GM21529 (cell line): Measurements from ENCODE around the gene FAM161A.
"Not testable (repeated sequence)": the region's sequence is repeated elsewhere in the genome, so short reads cannot be mapped to it uniquely, and the experiment has no call there.

Source experiments
- ATAC-seq: cut with Tn5 transposase; IDR thresholded peaks from one replicate; pipeline ENCODE4 v1.9.1; 2021; ENCODE audit not compliant: unreplicated experiment

Gene FAM161A, protein sequence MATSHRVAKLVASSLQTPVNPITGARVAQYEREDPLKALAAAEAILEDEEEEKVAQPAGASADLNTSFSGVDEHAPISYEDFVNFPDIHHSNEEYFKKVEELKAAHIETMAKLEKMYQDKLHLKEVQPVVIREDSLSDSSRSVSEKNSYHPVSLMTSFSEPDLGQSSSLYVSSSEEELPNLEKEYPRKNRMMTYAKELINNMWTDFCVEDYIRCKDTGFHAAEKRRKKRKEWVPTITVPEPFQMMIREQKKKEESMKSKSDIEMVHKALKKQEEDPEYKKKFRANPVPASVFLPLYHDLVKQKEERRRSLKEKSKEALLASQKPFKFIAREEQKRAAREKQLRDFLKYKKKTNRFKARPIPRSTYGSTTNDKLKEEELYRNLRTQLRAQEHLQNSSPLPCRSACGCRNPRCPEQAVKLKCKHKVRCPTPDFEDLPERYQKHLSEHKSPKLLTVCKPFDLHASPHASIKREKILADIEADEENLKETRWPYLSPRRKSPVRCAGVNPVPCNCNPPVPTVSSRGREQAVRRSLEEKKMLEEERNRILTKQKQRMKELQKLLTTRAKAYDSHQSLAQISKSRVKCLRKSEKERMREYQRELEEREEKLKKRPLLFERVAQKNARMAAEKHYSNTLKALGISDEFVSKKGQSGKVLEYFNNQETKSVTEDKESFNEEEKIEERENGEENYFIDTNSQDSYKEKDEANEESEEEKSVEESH

DNA sequence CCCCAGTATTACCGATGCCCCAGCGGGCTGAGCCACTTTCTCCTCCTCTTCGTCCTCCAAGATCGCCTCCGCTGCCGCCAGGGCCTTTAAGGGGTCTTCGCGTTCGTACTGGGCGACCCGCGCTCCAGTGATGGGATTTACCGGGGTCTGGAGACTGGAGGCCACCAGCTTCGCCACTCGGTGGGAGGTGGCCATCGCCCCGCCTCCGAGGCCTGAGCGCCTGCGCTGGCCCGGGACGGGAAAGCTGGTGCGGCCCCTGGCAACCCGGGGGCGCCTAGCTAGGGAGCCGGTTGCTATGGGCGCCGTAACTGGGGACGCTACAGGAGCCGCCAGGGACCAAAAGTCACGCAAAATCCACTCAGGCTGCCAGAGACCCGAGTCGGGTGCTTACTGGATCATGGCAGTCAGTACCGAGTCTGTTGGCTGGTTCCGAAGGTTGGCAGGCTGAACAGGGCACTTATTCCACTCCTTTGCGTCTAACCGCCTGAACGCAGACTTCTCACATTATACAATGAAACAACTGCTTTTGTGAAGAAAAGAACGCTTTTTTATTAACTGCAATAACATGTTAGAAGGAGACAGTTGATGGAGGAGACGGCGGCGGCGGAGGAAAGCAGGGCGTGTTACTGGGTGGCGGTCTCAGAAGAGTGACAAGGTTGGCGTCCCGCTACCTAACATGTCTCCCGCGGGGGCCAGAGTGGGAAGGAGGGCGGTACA, at the start of gene FAM161A:
Gene FAM161A, minus strand, starts transcription at position 214 of the 717 bp plus-strand sequence. Its CDS starts 19 bp downstream, at position 195.
- peak; percentile 81 for ATAC-seq

DNA sequence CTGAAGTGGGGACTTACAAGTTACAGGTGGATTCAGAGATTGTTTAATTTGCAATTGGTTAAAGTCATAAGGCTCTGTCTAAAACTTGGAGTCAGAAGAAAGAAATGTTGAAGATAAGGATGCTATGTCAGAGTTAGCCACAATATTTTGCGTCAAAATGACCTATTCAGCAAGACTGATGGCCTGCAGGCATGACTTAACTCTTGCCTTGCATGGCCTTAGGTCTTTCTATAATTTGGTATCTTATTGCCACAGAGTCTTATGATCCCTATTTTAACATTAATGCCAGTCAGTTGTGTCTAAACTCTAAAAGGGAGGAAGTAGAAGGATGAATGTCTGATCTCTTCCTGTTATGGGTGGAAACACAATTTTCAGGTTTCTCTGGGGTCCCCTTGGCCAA, 46.4 kb upstream of the FAM161A start:
- no peak for ATAC-seq

DNA sequence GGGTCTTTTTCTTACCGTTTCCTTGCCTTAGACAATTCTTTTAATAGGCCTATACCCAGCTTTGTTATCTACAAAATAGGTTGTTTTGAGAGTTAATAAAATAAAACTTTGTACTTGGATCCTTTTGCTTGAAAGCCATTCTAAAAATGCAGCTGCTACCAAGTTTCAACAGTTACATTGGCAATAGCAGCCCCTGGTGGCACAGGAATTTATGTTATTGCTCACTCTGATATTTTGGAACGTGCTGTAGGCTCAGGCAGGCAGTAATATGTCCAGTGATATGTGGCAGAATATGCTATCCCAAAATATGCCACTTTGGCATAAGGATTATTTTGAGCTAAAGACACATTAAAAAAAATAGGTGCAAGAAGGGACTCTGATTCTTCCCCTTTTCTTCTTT, 45.0 kb upstream of the FAM161A start:
- ATAC-seq: no peak

DNA sequence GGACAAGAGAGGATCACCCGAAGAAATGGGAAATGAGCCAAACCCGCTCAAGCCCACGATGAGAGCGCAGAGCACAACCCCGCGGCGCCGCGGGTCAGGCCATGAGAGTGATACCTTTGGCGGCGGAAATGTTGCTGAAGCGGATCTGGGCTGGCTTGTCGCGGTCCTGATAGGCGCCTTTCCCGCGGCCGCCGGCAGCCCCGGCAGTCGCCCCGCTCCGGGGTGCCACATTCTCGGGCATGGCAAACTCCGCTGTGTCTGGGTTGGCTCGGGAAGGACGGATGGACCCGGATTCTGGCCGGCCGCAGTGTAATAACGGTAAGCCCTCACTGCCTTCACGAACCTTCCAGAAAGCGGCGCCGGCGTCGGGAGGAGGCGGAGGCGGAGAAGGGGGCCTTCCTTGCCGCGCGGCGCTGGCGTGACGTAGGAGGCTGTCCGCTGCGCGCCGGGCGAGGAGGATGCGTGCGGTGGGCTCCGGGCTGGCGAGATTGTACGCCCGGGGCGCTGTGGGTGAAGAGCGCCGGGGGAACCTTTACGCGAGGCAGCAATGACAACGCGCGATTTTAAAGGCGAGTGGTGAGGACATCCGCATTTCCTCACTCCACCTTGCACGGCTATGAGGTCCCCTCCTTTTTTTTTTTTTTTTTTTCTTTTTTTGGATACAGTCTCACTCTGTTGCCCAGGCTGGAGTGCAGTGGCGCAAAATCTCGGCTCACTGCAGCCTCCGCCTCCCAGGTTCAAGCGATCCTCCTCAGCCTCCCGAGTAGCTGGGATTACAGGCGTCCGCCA, 34.6 kb upstream of the FAM161A start, which contains the start of gene CCT4:
Gene CCT4, minus strand, starts transcription at position 390 of the 789 bp plus-strand sequence. Its CDS starts 149 bp downstream, at position 241.
- peak; percentile 77 for ATAC-seq

DNA sequence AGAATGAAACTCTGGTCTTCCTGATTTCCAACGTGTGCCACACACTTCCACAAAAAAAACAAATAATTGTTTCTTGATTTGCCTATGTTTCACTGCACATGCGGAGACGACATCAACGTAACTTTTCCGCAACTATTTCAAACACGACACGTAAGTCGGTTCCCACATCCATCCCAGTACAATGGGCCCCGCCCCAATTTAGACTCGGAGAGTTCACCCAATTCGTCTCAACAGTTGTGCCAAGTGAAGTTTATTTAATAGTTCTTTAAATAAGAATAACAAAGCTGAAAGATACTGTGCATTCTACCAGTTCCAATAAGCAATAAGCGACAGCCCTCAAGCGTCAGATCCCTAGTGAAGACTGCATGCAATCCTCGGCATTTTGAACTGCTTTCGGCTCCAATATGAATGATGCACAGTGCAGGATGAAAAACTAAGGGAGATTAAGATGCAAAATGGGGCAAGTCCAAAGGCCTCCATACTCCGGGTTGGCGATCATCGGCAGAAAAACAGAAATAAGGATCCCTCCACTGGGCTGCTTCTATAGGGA, 33.9 kb upstream of the FAM161A start:
- no peak for ATAC-seq

DNA sequence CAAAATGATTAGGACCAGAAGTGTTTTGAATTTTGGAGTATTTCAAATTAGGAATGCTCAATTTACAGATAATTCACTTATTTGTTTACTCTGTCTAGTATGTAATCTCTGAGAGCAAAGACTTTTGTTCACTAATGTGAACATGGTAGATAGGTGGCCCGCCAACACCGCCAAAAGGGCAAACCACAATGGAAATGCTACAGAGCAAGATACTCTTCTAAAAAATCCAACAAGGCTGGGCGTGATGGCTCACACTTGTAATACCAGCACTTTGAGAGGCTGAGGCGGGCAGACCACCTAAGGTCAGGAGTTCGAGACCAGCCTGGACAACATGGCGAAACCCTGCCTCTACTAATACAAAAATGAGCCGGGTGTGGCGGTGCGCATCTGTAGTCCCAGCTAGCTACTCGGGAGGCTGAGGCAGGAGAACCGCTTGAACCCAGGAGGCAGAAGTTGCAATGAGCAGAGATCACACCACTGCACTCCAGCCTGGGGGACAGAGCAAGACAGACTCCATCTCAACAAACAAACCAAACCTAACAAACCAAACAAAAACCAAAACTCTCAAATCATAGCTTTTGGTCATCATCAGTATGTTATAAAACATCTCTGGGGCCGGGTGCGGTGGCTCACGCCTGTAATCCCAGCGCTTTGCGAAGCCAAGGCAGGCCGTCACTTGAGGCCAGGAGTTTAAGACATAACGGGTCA, 32.2 kb upstream of the FAM161A start:
- no peak for ATAC-seq

DNA sequence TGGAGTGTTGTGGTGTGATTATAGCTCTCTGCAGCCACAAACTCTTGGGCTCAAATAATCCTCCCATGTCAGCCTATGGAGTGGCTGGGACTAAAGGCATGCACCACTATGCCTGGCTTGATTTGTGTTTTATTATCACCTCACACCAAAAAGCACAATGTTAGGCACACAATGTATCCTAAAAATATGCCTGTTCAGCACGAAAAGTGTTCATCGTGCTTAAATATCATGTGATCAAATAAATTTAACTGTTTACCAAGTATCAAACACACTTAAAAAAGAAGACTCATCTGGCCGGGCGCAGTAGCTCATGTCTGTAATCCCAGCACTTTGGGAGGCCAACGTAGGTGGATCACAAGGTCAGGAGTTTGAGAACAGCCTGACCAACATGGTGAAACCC, 29.0 kb upstream of the FAM161A start:
- no peak for ATAC-seq

DNA sequence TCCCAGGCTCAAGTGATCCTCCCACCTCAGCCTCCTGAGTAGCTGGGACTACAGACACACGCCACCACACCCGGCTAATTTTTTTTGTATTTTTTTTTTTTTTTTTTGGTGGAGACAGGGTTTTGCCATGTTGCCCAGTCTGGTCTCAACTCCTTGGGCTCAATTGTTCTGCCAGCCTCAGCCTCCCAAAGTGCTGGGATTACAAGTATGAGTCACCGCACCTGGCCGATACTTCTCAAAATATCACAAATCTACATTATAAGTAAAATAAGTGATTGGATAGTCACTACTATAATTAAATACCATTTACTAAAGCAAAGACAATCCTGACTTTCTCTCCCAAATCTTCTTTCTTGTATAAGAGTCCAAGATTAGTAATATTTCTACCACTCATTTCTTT, 25.5 kb upstream of the FAM161A start:
- not testable (repeated sequence) for ATAC-seq

DNA sequence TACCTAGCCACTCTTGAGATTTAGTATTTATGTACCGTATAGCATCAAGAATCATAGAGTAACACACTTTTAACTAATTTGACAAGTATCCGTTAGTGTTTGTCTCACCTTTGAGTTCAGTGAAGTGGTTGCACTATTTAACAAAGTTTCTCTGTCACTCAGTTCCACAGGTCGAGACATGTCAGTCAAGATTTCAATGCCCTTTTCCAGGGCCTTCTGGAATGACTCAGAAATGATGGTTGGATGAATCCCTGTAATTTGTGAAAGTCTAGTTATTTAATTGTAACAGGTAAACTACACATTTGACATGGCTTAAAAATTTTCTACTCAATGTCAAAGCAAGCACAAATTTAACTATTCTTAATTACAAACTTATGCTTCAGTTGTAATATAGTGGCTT, 24.9 kb upstream of the FAM161A start:
- no peak for ATAC-seq

DNA sequence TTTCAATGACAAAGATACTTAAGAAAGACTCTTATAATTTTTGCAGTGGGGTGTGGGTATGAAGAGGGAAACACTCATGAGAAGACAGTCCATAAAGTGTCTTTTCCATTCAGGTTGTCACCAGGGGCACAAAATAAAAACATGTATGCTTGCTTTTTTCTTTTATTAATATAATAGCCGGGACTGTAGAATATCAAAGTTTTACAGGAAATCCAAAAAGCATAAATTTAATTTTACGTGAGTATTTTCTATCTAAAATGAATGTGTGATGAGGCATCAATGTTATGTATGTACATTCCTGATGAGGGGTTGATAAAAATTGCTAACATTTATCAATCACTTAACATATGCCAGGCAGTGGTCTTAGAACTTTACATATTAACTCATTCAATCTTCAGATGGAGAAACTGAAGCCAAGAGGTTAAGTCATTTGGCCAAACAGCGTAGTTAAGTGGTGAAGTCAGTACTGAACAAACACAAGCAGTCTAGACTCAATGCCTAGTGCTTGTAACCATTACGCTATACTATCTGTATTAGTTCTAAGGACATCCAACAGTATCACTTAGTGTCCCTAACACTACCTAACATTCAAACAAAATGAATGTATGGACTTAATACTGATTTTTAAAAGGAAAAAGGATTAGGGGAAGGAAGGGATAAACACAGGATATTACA, 23.8 kb upstream of the FAM161A start:
- no peak for ATAC-seq

DNA sequence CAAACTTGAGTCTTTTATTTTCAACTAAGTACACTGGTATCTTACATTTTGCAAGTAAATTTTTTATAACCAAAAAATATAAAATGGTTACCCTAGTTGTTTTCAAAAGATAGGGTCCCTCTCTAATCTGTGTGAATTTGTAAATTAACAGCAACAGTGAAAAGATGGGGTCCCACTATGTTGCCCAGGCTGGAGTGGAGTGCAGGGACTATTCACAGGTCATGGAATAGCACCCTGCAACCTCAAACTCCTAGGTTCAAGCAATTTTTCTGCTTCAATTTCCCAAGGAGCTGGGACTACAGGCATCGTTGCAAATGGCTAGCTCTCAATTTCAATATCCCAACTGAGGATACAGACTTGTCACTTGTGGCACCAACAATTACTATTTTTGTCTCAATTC, 22.5 kb upstream of the FAM161A start:
- ATAC-seq: no peak

DNA sequence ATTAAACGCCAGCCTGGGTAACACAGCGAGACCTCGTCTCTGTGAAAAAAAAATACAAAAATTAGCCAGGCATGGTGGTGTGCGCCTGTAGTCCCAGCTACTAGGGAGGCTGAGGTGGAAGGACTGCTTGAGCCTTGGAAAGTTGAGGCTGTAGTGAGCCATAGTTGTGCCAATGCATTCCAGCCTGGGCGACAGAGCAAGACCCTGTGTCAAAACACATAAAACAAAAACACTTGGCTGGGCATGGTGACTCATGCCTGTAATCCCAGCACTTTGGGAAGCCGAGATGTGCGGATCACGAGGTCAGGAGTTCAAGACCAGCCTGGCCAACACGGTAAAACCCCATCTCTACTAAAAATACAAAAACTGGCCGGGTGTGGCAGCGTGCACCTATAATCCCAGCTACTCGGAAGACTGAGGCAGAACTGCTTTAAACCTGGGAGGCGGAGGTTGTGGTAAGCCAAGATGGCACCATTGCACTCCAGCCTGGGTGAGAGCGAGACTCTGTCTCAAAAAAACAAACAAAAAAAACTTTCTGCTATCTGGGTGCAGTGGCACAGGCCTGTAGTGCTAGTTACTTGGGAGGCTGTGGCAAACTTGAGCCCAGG, 12.7 kb upstream of the FAM161A start:
- not testable (repeated sequence) for ATAC-seq

DNA sequence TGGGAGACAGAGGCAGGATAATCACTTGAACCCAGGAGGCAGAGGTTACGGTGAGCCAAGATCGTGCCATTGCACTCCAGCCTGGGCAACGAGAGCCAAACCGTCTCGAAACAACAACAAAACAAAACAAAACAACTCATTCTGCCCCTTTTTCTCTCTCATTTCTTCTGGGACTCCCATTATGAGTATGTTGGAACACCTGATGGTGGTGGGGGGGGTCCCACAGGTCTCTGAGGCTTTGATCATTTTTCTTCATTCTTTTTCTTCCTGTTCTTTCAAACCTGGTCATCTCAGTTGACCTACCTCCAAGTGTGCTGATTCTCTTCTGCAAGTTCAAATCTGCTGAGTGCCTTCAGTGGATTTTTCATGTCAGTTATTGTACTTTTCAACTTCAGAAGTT, 8.2 kb upstream of the FAM161A start:
- ATAC-seq: no peak

DNA sequence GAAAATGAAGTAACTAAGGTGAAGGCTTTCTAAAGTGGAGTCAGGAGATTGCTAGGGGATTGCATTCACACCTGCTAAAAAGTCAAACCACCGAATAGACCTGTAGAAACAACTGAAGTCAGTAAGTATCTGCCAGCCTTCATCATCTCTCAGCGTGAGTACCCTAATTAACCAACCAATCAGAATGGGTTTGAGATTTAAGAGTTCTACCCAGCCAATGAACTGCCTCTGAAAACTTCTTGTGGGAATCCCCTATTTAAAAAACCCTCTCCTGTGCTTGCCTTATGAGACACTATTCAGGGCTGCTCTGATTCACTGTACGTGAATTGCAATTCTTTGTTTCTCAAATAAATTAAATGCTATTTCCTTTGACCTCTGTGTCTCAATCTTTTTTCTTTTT, 3.4 kb upstream of the FAM161A start:
- ATAC-seq: no peak

DNA sequence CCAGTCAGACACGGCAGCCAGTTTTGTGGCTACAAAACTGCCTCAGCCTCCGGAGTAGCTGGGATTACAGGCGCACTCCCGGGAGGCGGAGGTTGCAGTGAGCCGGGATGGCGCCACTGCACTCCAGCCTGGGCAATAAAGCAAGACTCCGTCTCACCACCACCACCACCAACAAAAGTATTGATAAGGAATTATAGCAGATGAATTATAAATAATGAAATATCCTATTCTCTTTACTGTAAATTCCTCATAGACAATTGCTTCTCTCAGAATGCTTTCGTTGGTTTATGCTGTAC, 1.4 kb upstream of the FAM161A start:
- no peak for ATAC-seq

DNA sequence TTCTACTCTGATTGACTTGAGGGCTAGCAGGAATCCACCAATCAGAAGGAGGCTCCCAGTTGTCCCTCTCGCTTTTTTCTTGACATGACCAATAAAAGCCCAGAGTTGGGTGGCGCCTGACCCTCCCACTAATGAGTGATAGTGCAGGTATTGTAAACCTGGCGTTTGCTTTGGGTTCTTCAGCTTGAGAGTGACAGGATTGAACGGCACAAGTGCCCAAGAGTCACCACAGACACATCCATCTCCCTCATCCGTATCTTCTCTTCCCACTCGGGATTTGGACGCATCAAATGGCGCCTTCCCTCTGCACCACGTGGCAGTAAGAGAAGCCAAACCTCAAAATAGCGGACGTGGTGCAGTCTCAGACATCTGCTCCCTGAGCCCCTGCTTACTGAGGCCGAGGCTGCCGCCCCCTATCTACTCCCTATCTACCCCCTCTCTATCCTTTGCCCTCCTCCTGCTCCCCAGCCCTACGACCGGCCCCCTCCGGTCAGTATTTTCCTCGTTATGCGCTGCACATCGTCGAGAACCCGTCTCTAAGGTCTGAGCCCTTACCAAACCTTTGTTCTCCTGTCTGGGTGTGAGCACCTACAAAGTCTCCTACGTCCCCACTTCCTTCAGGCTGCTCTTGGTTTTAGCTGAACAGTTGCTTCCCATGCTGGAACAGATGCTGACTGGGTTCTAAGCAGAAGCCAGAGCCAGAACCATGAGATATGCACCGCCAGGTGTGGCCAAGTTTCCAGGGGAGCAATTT, 881 bp upstream of the FAM161A start:
- peak; percentile 89 for ATAC-seq

DNA sequence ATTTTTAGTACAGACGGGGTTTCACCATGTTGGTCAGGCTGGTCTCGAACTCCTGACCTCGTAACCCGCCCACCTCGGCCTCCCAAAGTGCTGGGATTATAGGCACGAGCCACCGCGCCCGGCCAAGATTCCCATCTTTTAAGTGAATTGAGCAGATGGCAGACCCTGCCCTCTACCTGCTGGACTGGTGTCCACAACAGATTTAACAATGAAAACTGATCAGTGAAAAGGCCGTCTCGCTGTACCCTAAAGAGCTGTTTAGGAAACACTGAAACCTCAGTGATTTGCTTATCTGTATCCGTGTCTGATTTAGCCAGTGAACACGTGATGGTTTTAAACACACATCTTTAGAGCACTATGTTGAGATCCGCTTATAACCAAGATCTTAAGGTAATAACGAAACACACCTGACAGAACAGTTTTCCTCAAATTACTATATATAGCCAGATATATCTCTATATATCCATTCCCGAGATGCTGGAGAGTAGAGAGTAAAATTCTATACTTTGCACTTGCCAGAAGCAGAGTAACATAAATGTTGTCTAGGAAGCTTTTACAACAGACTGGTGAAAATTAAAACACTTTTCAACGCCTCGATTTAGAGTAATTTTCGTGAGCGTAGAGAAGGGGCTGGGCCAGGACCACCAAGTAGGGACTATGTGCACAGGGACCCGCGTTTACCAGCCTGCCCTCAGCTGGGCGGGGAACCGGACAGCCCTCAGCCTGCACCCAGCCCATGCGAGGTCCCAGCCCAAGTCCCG, 594 bp downstream of the FAM161A start:
- ATAC-seq: peak; percentile 66

DNA sequence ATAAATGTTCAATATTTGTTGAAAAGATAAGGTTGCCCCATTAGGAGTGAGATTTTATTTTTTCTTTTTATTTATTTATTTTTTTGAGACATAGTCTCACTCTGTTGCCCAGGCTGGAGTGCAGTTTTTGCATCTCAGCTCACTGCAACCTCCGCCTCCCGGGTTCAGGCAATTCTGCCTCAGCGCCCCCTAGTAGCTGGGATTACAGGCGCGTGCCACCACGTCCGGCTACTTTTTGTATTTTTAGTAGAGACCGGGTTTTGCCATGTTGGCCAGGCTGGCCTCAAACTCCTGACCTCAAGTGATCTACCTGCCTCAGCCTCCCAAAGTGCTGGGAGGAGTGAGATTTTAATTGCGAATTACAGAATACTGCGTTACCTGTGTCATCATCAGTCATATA, 2.6 kb downstream of the FAM161A start:
- not testable (repeated sequence) for ATAC-seq
